A549 (cell line): ENCODE measurements around the gene PRSS2. TPM values are rescaled to one million over a fixed set of nuclear protein-coding genes. Genes with fewer than 3 reads are reported as not detected.

Experiments used
- ATAC-seq, 2 experiments: fragments of 200-7000 bp in 1 of 2; fragments of >200 bp in 1 of 2; cut with Nextera tagmentation in 1 of 2; cut with Tn5 transposase in 1 of 2; 3 replicates each; pipeline versions ENCODE4 v1.8.0 to v1.9.1; 2018 to 2020; ENCODE audit warnings: mild to moderate bottlenecking in 1 of 2, moderate library complexity in 1 of 2
- CTCF ChIA-PET: fragments of 300-600 bp; sonication (Branson Sonifier 250); formaldehyde crosslinking; extraction: SDS; loops from one replicate; lab custom pipeline; 2021; ENCODE audit warnings: antibody characterized with exemption, inconsistent platforms; lab: Yijun Ruan, JAX
- POLR2A ChIA-PET: fragments of 350-600 bp; formaldehyde crosslinking; extraction: SDS; loops from one replicate; lab custom pipeline; 2021; ENCODE audit warnings: antibody characterized with exemption, inconsistent platforms; lab: Yijun Ruan, JAX
- DNase-seq, 2 experiments: peaks; one replicate each; pipeline versions ENCODE4 v3.0.0 to v3.0.0-alpha.2; 2011 to 2016; ENCODE audit warnings: low read depth in 1 of 2, low spot score in 1 of 2
- FAIRE-seq: peaks from 2 replicates; lab custom pipeline; 2011; peaks lifted over from hg19 to GRCh38; lab: Jason Lieb, UNC
- H3K27ac ChIP-seq, 2 experiments: fragments of >200 bp; sonication (Bioruptor Twin); formaldehyde crosslinking; 3 replicates each; pipeline ENCODE4 v1.5.1; 2016 to 2017
- H3K4me1 ChIP-seq: fragments of >200 bp; sonication (Bioruptor Twin); formaldehyde crosslinking; 3 replicates; pipeline ENCODE4 v1.6.1; 2016
- H3K4me2 ChIP-seq: fragments of >200 bp; sonication (Bioruptor Twin); formaldehyde crosslinking; 3 replicates; pipeline ENCODE4 v1.6.1; 2016
- H3K4me3 ChIP-seq: fragments of >200 bp; sonication (Bioruptor Twin); formaldehyde crosslinking; 3 replicates; pipeline ENCODE4 v1.5.1; 2016
- H3K9me3 ChIP-seq: fragments of >200 bp; sonication (Bioruptor Twin); formaldehyde crosslinking; 3 replicates; pipeline ENCODE4 v1.6.1; 2016
- CBX2 ChIP-seq: fragments of 200-600 bp; sonication (generic); IDR thresholded peaks from 2 replicates; pipeline ENCODE4 v1.6.1; 2016; ENCODE audit warnings: low read depth, mild to moderate bottlenecking, borderline replicate concordance
- CBX8 ChIP-seq: fragments of 200-600 bp; sonication (generic); IDR thresholded peaks from 2 replicates; pipeline ENCODE4 v1.6.1; 2016
- CTCF ChIP-seq: fragments of >200 bp; sonication (Bioruptor Twin); formaldehyde crosslinking; IDR thresholded peaks from 3 replicates; pipeline ENCODE4 v1.5.1; 2016
- EHMT2 ChIP-seq: fragments of 200-600 bp; sonication (generic); IDR thresholded peaks from 2 replicates; pipeline ENCODE4 v1.6.1; 2016; ENCODE audit warnings: antibody characterized with exemption, low read depth, mild to moderate bottlenecking, moderate library complexity
- ESRRA ChIP-seq: fragments of 150-350 bp; IDR thresholded peaks from 2 replicates; pipeline ENCODE4 v1.6.1; 2014; ENCODE audit warnings: mild to moderate bottlenecking, low read length, borderline replicate concordance
- FOSB ChIP-seq: fragments of 250-450 bp; sonication (Bioruptor Pico); IDR thresholded peaks from 2 replicates; pipeline ENCODE4 v1.5.0; 2020; ENCODE audit warnings: mild to moderate bottlenecking, moderate library complexity
- FOSL2 ChIP-seq, 2 experiments: fragments of 450-650 bp in 1 of 2; fragments of >200 bp in 1 of 2; sonication (Bioruptor Twin) in 1 of 2; formaldehyde crosslinking; IDR thresholded peaks; 2 replicates each; pipeline versions ENCODE4 v1.5.0 to v1.6.1; 2016 to 2020; ENCODE audit warnings: mild to moderate bottlenecking in 1 of 2, moderate library complexity in 1 of 2
- FOXS1 ChIP-seq: fragments of 250-450 bp; sonication (Bioruptor Pico); IDR thresholded peaks from 2 replicates; pipeline ENCODE4 v1.5.0; 2020; ENCODE audit warnings: mild to moderate bottlenecking, moderate library complexity
- GATA3 ChIP-seq: IDR thresholded peaks from 2 replicates; pipeline ENCODE4 v1.6.1; 2012; ENCODE audit warnings: borderline replicate concordance
- HOXA7 ChIP-seq: fragments of 250-450 bp; sonication (Bioruptor Pico); IDR thresholded peaks from 2 replicates; pipeline ENCODE4 v1.5.0; 2020; ENCODE audit warnings: mild to moderate bottlenecking, moderate library complexity
- KDM1A ChIP-seq: fragments of 200-600 bp; sonication (generic); IDR thresholded peaks from 2 replicates; pipeline ENCODE4 v1.6.1; 2016; ENCODE audit warnings: low read depth, mild to moderate bottlenecking
- MAZ ChIP-seq: fragments of 150-350 bp; IDR thresholded peaks from 2 replicates; pipeline ENCODE4 v1.6.1; 2014; ENCODE audit warnings: antibody characterized with exemption, low read depth, low read length, borderline replicate concordance
- NR3C1 ChIP-seq: fragments of >200 bp; sonication (Bioruptor Twin); formaldehyde crosslinking; IDR thresholded peaks from 3 replicates; pipeline ENCODE4 v1.6.1; 2017
- PHF8 ChIP-seq: fragments of 200-600 bp; sonication (generic); IDR thresholded peaks from 2 replicates; pipeline ENCODE4 v1.6.1; 2016; ENCODE audit warnings: low read depth, mild to moderate bottlenecking, antibody characterized with exemption, moderate library complexity, borderline replicate concordance
- RAD21 ChIP-seq, 2 experiments: fragments of >200 bp in 1 of 2; sonication (Bioruptor Twin) in 1 of 2; formaldehyde crosslinking in 1 of 2; IDR thresholded peaks in 1 of 2; conservative IDR thresholded peaks in 1 of 2; 2 replicates in 1 of 2; 3 replicates in 1 of 2; pipeline ENCODE4 v1.6.1; 2012 to 2018; ENCODE audit warnings: inconsistent platforms in 1 of 2
- RARB ChIP-seq: fragments of 250-450 bp; sonication (Bioruptor Pico); IDR thresholded peaks from 2 replicates; pipeline ENCODE4 v1.8.0; 2021; ENCODE audit warnings: mild to moderate bottlenecking, moderate library complexity
- RCOR1 ChIP-seq: fragments of 150-350 bp; IDR thresholded peaks from 2 replicates; pipeline ENCODE4 v1.6.1; 2014; ENCODE audit warnings: antibody characterized with exemption, low read length, low read depth
- RNF2 ChIP-seq: fragments of 200-600 bp; sonication (generic); IDR thresholded peaks from 2 replicates; pipeline ENCODE4 v1.6.1; 2016; ENCODE audit warnings: low read depth, mild to moderate bottlenecking, antibody characterized with exemption, moderate library complexity, borderline replicate concordance
- SMC3 ChIP-seq: fragments of >200 bp; sonication (Bioruptor Twin); formaldehyde crosslinking; IDR thresholded peaks from 3 replicates; pipeline ENCODE4 v1.6.1; 2018; ENCODE audit warnings: inconsistent platforms
- SREBF2 ChIP-seq: fragments of 450-650 bp; IDR thresholded peaks from 2 replicates; pipeline ENCODE4 v1.6.1; 2014; ENCODE audit warnings: mild to moderate bottlenecking, moderate library complexity
- ZC3H11A ChIP-seq: fragments of 450-650 bp; IDR thresholded peaks from 2 replicates; pipeline ENCODE4 v1.6.1; 2014; ENCODE audit warnings: antibody characterized with exemption, mild to moderate bottlenecking
- WGBS: methylation state at CpG from one replicate; pipeline ENCODE4 v1.1.6; 2017; ENCODE audit errors: missing lambda C conversion rate; 5-methylcytosine and 5-hydroxymethylcytosine counted together
- polyA plus RNA-seq, 4 experiments: library from polyadenylated mRNA; depleted of rRNA in 3 of 4; stranded (reverse); fragments of >200 nt; fragmentation: RNase III in 1 of 4; extraction: RNeasy Plus Mini Kit Qiagen cat#74134 plus additional on column Dnase treatment in 1 of 4; gene quantifications; 2 replicates in 3 of 4; 3 replicates in 1 of 4; pipeline ENCODE4 v1.2.3, GENCODE V29; 2011 to 2017
- TF ChIP-seq, protein P1 (sequence below): fragments of 150-350 bp; IDR thresholded peaks from 2 replicates; pipeline ENCODE4 v1.6.1; 2014; ENCODE audit warnings: low read depth, mild to moderate bottlenecking, low read length
- TF ChIP-seq, protein P2 (sequence below): fragments of 250-450 bp; sonication (Bioruptor Pico); IDR thresholded peaks from 2 replicates; pipeline ENCODE4 v1.5.0; 2020; ENCODE audit warnings: low read depth, mild to moderate bottlenecking, moderate library complexity

Gene PRSS2
- polyA plus RNA-seq, 2 of the 4 experiments (the other 2 are of a cell fraction), result not detected

GRCh38 chr7:142809671-142810070 lies 38.9 kb downstream of the PRSS2 start:
- WGBS, result 0% methylated on average over 2 of the region's 2 CpGs
- Histone ChIP-seq H3K4me3 (no peak overlapping the region), H3K4me2 (no peak overlapping the region), H3K4me1 (no peaks in the 10 kb centered on the region), H3K27ac (no peak overlapping the region), H3K9me3 (no peaks in the 10 kb centered on the region)
- ChIA-PET CTCF (interaction anchor here (0.7 to 4.8 kb wide), 13 partner anchors 11 to 308 kb away, joined by 3 to 34 read pairs (median 12); no protein-coding TSS in a partner anchor), POLR2A (no interaction called here)
- ATAC-seq, result no peak
- TF ChIP-seq, protein P1, sequence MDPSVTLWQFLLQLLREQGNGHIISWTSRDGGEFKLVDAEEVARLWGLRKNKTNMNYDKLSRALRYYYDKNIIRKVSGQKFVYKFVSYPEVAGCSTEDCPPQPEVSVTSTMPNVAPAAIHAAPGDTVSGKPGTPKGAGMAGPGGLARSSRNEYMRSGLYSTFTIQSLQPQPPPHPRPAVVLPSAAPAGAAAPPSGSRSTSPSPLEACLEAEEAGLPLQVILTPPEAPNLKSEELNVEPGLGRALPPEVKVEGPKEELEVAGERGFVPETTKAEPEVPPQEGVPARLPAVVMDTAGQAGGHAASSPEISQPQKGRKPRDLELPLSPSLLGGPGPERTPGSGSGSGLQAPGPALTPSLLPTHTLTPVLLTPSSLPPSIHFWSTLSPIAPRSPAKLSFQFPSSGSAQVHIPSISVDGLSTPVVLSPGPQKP, result no peak
- TF ChIP-seq FOSL2 (IDR thresholded peaks at IDR 0.05) (no peak), FOSL2 (CRISPR knock-in tag; IDR thresholded peaks at IDR 0.05) (no peak), RARB (CRISPR knock-in tag) (no peak), RAD21 (conservative IDR thresholded peaks at IDR 0.05 in 1 of 2, IDR thresholded peaks at IDR 0.05 in 1 of 2) (no peak), MAZ (no peak), NR3C1 (no peak), ESRRA (no peak), ZC3H11A (no peak), CBX8 (no peak), GATA3 (no peak), KDM1A (no peak), FOSB (no peak), HOXA7 (CRISPR knock-in tag) (no peak), SREBF2 (no peak), RCOR1 (no peak), EHMT2 (no peak), FOXS1 (CRISPR knock-in tag) (no peak), RNF2 (no peak), CBX2 (no peak), PHF8 (no peak)
- FAIRE-seq, result no peak
- no peak for DNase-seq

- DNase-seq, result peak; percentile 50 to 51
- no peaks in the 10 kb centered on the region for H3K9me3 ChIP-seq
- no peak overlapping the region for H3K27ac ChIP-seq
- H3K4me1 ChIP-seq, result no peaks in the 10 kb centered on the region
- ChIA-PET CTCF (interaction anchor here (0.6 to 4.8 kb wide), 41 partner anchors 9 to 683 kb away, joined by 3 to 34 read pairs (median 4); no protein-coding TSS in a partner anchor), POLR2A (no interaction called here)
- no peak overlapping the region for H3K4me3 ChIP-seq
- FAIRE-seq, result no peak
- ATAC-seq, result peak; percentile 31 to 90; a peak in 3 of 6 replicates
- WGBS, result 13% methylated on average over 6 of the region's 6 CpGs
- no peak overlapping the region for H3K4me2 ChIP-seq
- TF ChIP-seq RAD21 (conservative IDR thresholded peaks at IDR 0.05 in 1 of 2, IDR thresholded peaks at IDR 0.05 in 1 of 2) (peak; percentile 60 to 61), SMC3 (peak; percentile 68), CTCF (peak; percentile 67)
- TF ChIP-seq, protein P2, sequence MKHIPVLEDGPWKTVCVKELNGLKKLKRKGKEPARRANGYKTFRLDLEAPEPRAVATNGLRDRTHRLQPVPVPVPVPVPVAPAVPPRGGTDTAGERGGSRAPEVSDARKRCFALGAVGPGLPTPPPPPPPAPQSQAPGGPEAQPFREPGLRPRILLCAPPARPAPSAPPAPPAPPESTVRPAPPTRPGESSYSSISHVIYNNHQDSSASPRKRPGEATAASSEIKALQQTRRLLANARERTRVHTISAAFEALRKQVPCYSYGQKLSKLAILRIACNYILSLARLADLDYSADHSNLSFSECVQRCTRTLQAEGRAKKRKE (CRISPR knock-in tag), result no peak
- TF ChIP-seq, all 56 proteins: peak for 3
Observed at GRCh38 chr7:142811154-142811737, 40.5 kb downstream of the PRSS2 start.
